Breast epithelium (tissue), 4 donors: ENCODE results near the gene DNASE1L3. TPM values are rescaled to one million over a fixed set of nuclear protein-coding genes. Genes with fewer than 3 reads are reported as not detected.

Source experiments
- DNase-seq, 2 donors: peaks; one replicate each; pipeline ENCODE4 v3.0.0-alpha.2; 2019; ENCODE audit warnings: low spot score in 2 of 2
- H3K27ac ChIP-seq, 2 donors: fragments of 200-600 bp; sonication (generic) in 1 of 2; one replicate each; pipeline ENCODE4 v1.5.1; 2016 to 2019; ENCODE audit warnings: mild to moderate bottlenecking in 1 of 2
- H3K27me3 ChIP-seq, 2 donors: fragments of 200-600 bp; sonication (generic) in 1 of 2; one replicate each; pipeline versions ENCODE4 v1.5.1 to v1.6.0; 2017 to 2019; ENCODE audit warnings: control low read depth in 1 of 2, mild to moderate bottlenecking in 1 of 2
- H3K36me3 ChIP-seq: fragments of 200-600 bp; one replicate; pipeline ENCODE4 v1.5.1; 2019
- H3K4me1 ChIP-seq, 2 donors: fragments of 200-600 bp; sonication (generic); one replicate each; pipeline ENCODE4 v1.5.1; 2016 to 2019; ENCODE audit warnings: control low read depth in 1 of 2
- H3K4me3 ChIP-seq, 3 donors: fragments of 200-600 bp; sonication (generic); 1 replicate in 2 of 3; 2 replicates in 1 of 3; pipeline ENCODE4 v1.5.1; 2016 to 2019; ENCODE audit warnings: mild to moderate bottlenecking in 3 of 3, moderate library complexity in 2 of 3
- H3K9me3 ChIP-seq, 2 donors: fragments of 200-600 bp; sonication (generic) in 1 of 2; one replicate each; pipeline ENCODE4 v1.5.1; 2016 to 2019; ENCODE audit warnings: control low read depth in 1 of 2
- CTCF ChIP-seq, 3 donors: fragments of 450-650 bp; IDR thresholded peaks; one replicate each; pipeline ENCODE4 v1.5.1; 2016 to 2017; ENCODE audit warnings: antibody characterized with exemption in 3 of 3, mild to moderate bottlenecking in 3 of 3, moderate library complexity in 3 of 3
- POLR2A ChIP-seq: fragments of 450-650 bp; IDR thresholded peaks from one replicate; pipeline ENCODE4 v1.6.1; 2016; ENCODE audit warnings: antibody characterized with exemption, mild to moderate bottlenecking, moderate library complexity
- POLR2AphosphoS5 ChIP-seq, 3 donors: sonication (generic); formaldehyde crosslinking; IDR thresholded peaks; one replicate each; pipeline ENCODE4 v1.6.1; 2017; ENCODE audit warnings: antibody characterized with exemption in 3 of 3
- intact Hi-C: fragments of 100-400 bp; cut with DNase I; formaldehyde crosslinking; loops from one replicate; pipeline ENCODE4 v1.15.1; 2023; ENCODE audit warnings: low total_unique reads
- total RNA-seq, 3 donors: library from RNA; depleted of rRNA; stranded (reverse); fragments of >200 nt; gene quantifications; one replicate each; pipeline ENCODE4 v1.1.0, GENCODE V29; 2016

The DNASE1L3 gene
- total RNA-seq, 3 donors from 2014 or later, result 0.44 to 9.2 (median 5.6) TPM

- Histone ChIP-seq H3K4me3 (no peak overlapping the region), H3K9me3 (no peaks in the 10 kb centered on the region), H3K27ac (no peak overlapping the region), H3K36me3 (peaks cover 3% of the 10 kb centered on the region), H3K27me3 (no peaks in the 10 kb centered on the region), H3K4me1 (no peaks in the 10 kb centered on the region)
- intact Hi-C loops, result no loop called here
- TF ChIP-seq CTCF (IDR thresholded peaks at IDR 0.05) (no peak), POLR2A (no peak), POLR2AphosphoS5 (IDR thresholded peaks at IDR 0.05) (no peak)
- no peak for DNase-seq
Measured at GRCh38 chr3:58158442-58159153, 52.2 kb downstream of the DNASE1L3 start.

GRCh38 chr3:58157700-58158099 is 53.1 kb downstream of the DNASE1L3 start:
- TF ChIP-seq CTCF (IDR thresholded peaks at IDR 0.05) (no peak), POLR2AphosphoS5 (IDR thresholded peaks at IDR 0.05) (no peak)
- Histone ChIP-seq H3K4me1 (no peaks in the 10 kb centered on the region), H3K27ac (no peak overlapping the region), H3K4me3 (no peak overlapping the region), H3K27me3 (no peaks in the 10 kb centered on the region), H3K36me3 (peaks cover 3% of the 10 kb centered on the region), H3K9me3 (no peaks in the 10 kb centered on the region)
- intact Hi-C loops, result no loop called here
- DNase-seq, result no peak

- intact Hi-C loops, result no loop called here
- no peak for TF ChIP-seq POLR2AphosphoS5 (IDR thresholded peaks at IDR 0.05)
- TF ChIP-seq CTCF (IDR thresholded peaks at IDR 0.05), result no peak
- no peak for TF ChIP-seq POLR2A
- DNase-seq, result no peak
- Histone ChIP-seq H3K27ac (no peak overlapping the region), H3K4me3 (no peak overlapping the region), H3K27me3 (no peaks in the 10 kb centered on the region), H3K9me3 (no peaks in the 10 kb centered on the region), H3K36me3 (peaks cover 3% of the 10 kb centered on the region), H3K4me1 (no peaks in the 10 kb centered on the region)
Measured at GRCh38 chr3:58155838-58156237, 54.9 kb downstream of the DNASE1L3 start.

- TF ChIP-seq POLR2A (no peak), CTCF (IDR thresholded peaks at IDR 0.05) (no peak), POLR2AphosphoS5 (IDR thresholded peaks at IDR 0.05) (no peak)
- intact Hi-C loops, result no loop called here
- peaks cover 3% of the 10 kb centered on the region for H3K36me3 ChIP-seq
- H3K27me3 ChIP-seq, result no peaks in the 10 kb centered on the region
- DNase-seq, result no peak
- no peaks in the 10 kb centered on the region for H3K9me3 ChIP-seq
- no peak overlapping the region for H3K4me3 ChIP-seq
- no peak overlapping the region for H3K27ac ChIP-seq
- no peaks in the 10 kb centered on the region for H3K4me1 ChIP-seq
Measured at GRCh38 chr3:58154626-58155449, 55.9 kb downstream of the DNASE1L3 start.

- TF ChIP-seq POLR2AphosphoS5 (IDR thresholded peaks at IDR 0.05), result no peak
- TF ChIP-seq POLR2A, result no peak
- TF ChIP-seq CTCF (IDR thresholded peaks at IDR 0.05), result no peak
- peaks cover 3% of the 10 kb centered on the region for H3K36me3 ChIP-seq
- no peaks in the 10 kb centered on the region for H3K27me3 ChIP-seq
- DNase-seq, result no peak
- no peak overlapping the region for H3K27ac ChIP-seq
- H3K4me1 ChIP-seq, result no peaks in the 10 kb centered on the region
- intact Hi-C loops, result no loop called here
- no peaks in the 10 kb centered on the region for H3K9me3 ChIP-seq
- no peak overlapping the region for H3K4me3 ChIP-seq
Measured at GRCh38 chr3:58153371-58153770, 57.4 kb downstream of the DNASE1L3 start.
